SK-N-SH (cell line): ENCODE data around the gene ZNF816. TPM values are rescaled to one million over a fixed set of nuclear protein-coding genes. Genes with fewer than 3 reads are reported as not detected.

Source experiments
- CTCF ChIA-PET: fragments of 300-600, 350-600 bp; formaldehyde crosslinking; extraction: SDS; loops from one replicate; lab custom pipeline; 2021; lab: Yijun Ruan, JAX
- POLR2A ChIA-PET: fragments of 350-600 bp; sonication (Branson Sonifier 250); formaldehyde crosslinking; extraction: SDS; loops from one replicate; lab custom pipeline; 2020; ENCODE audit warnings: antibody characterized with exemption, inconsistent platforms; lab: Yijun Ruan, JAX
- DNase-seq: peaks from one replicate; pipeline ENCODE4 v3.0.0; 2012
- H2AFZ ChIP-seq: fragments of 200-600 bp; sonication (generic); 2 replicates; pipeline ENCODE4 v1.8.1; 2016; ENCODE audit warnings: antibody characterized with exemption, mild to moderate bottlenecking, low read depth
- H3F3A ChIP-seq: fragments of 200-600 bp; sonication (generic); replicated peaks from 2 replicates; pipeline ENCODE3; 2016; ENCODE audit warnings: antibody characterized with exemption, mild to moderate bottlenecking; ENCODE audit not compliant: insufficient read depth
- H3K27ac ChIP-seq, 2 experiments: fragments of 200-500 bp in 1 of 2; fragments of 200-600 bp in 1 of 2; sonication (Bioruptor generic) in 1 of 2; sonication (generic), shearing (Covaris generic) in 1 of 2; 2 replicates each; pipeline versions ENCODE4 v1.5.1 to v1.6.1; 2014 to 2016; ENCODE audit warnings: low read depth in 2 of 2, inconsistent platforms in 1 of 2, low read length in 1 of 2, mild to moderate bottlenecking in 1 of 2, mixed read lengths in 1 of 2
- H3K27me3 ChIP-seq: fragments of 200-600 bp; sonication (generic), shearing (Covaris generic); 2 replicates; pipeline ENCODE4 v1.6.1; 2016; ENCODE audit warnings: mixed run types; ENCODE audit not compliant: insufficient read depth
- H3K36me3 ChIP-seq, 2 experiments: fragments of 200-500 bp in 1 of 2; fragments of 200-600 bp in 1 of 2; sonication (Bioruptor generic) in 1 of 2; sonication (generic) in 1 of 2; replicated peaks in 1 of 2; 2 replicates each; pipeline versions ENCODE3 to v1.5.1; 2014 to 2016; ENCODE audit warnings: low read length in 1 of 2, mild to moderate bottlenecking in 1 of 2; ENCODE audit not compliant: insufficient read depth in 2 of 2, control insufficient read depth in 1 of 2
- H3K4me1 ChIP-seq, 2 experiments: fragments of 200-500 bp in 1 of 2; fragments of 200-600 bp in 1 of 2; sonication (Bioruptor generic) in 1 of 2; sonication (generic), shearing (Covaris generic) in 1 of 2; 2 replicates each; pipeline versions ENCODE4 v1.5.1 to v1.6.1; 2014 to 2016; ENCODE audit warnings: low read depth in 1 of 2, low read length in 1 of 2, mixed run types in 1 of 2; ENCODE audit not compliant: insufficient read depth in 2 of 2, control insufficient read depth in 1 of 2
- H3K4me2 ChIP-seq: fragments of 200-600 bp; sonication (generic), shearing (Covaris generic); 2 replicates; pipeline ENCODE4 v1.6.1; 2017; ENCODE audit warnings: mixed run types
- H3K4me3 ChIP-seq, 2 experiments: fragments of 200-500 bp in 1 of 2; fragments of 200-600 bp in 1 of 2; sonication (Bioruptor generic) in 1 of 2; sonication (generic), shearing (Covaris generic) in 1 of 2; 2 replicates each; pipeline versions ENCODE4 v1.5.1 to v1.8.1; 2014 to 2016; ENCODE audit warnings: low read depth in 2 of 2, inconsistent platforms in 1 of 2, low read length in 1 of 2, mild to moderate bottlenecking in 1 of 2, mixed read lengths in 1 of 2, moderate library complexity in 1 of 2
- H3K79me2 ChIP-seq: fragments of 200-600 bp; sonication (generic); 2 replicates; pipeline ENCODE4 v1.8.1; 2017; ENCODE audit warnings: mild to moderate bottlenecking; ENCODE audit not compliant: insufficient read depth
- H3K9ac ChIP-seq: fragments of 200-600 bp; sonication (generic); 2 replicates; pipeline ENCODE4 v1.6.1; 2017; ENCODE audit warnings: mixed run types
- H3K9me2 ChIP-seq: fragments of 200-600 bp; sonication (generic); 2 replicates; pipeline ENCODE4 v1.6.1; 2017; ENCODE audit warnings: mixed run types
- H3K9me3 ChIP-seq: fragments of 200-600 bp; sonication (generic); 2 replicates; pipeline ENCODE4 v1.6.1; 2017; ENCODE audit warnings: mixed run types, mild to moderate bottlenecking, moderate library complexity
- H4K20me1 ChIP-seq: fragments of 200-600 bp; sonication (generic); 2 replicates; pipeline ENCODE4 v1.6.1; 2017; ENCODE audit warnings: mild to moderate bottlenecking, mixed run types; ENCODE audit not compliant: insufficient read depth
- FOXJ3 ChIP-seq: sonication (generic); formaldehyde crosslinking; IDR thresholded peaks from 2 replicates; pipeline ENCODE4 v1.5.1; 2020; ENCODE audit warnings: mild to moderate bottlenecking, missing genetic modification reagents
- GABPA ChIP-seq: IDR thresholded peaks from 2 replicates; pipeline ENCODE4 v1.4.0; 2012; ENCODE audit warnings: low read depth, mild to moderate bottlenecking
- GATA2 ChIP-seq: sonication (generic); formaldehyde crosslinking; IDR thresholded peaks from 2 replicates; pipeline ENCODE4 v1.5.0; 2020; ENCODE audit warnings: mild to moderate bottlenecking, missing genetic modification reagents
- JUND ChIP-seq: IDR thresholded peaks from 2 replicates; pipeline ENCODE4 v1.4.0; 2012
- MXI1 ChIP-seq: IDR thresholded peaks from 2 replicates; pipeline ENCODE4 v1.6.1; 2012; ENCODE audit warnings: mild to moderate bottlenecking, low read depth, low read length, improper control_type of control experiment
- NFIC ChIP-seq: IDR thresholded peaks from 2 replicates; pipeline ENCODE4 v1.4.0; 2012; ENCODE audit warnings: borderline replicate concordance
- RAD21 ChIP-seq: IDR thresholded peaks from 2 replicates; pipeline ENCODE4 v1.6.1; 2012; ENCODE audit warnings: mild to moderate bottlenecking, low read length
- RXRA ChIP-seq: IDR thresholded peaks from 2 replicates; pipeline ENCODE4 v1.4.0; 2012; ENCODE audit warnings: low read depth, mild to moderate bottlenecking, borderline replicate concordance
- TEAD4 ChIP-seq: IDR thresholded peaks from 2 replicates; pipeline ENCODE4 v1.4.0; 2012; ENCODE audit warnings: mild to moderate bottlenecking, borderline replicate concordance; ENCODE audit not compliant: insufficient read depth
- YY1 ChIP-seq: IDR thresholded peaks from 2 replicates; pipeline ENCODE4 v1.4.0; 2012; ENCODE audit warnings: low read depth, mild to moderate bottlenecking
- WGBS: methylation state at CpG from one replicate; pipeline ENCODE4 v1.1.6; 2017; ENCODE audit warnings: low lambda C conversion rate; 5-methylcytosine and 5-hydroxymethylcytosine counted together
- polyA plus RNA-seq, 3 experiments: library from polyadenylated mRNA; depleted of rRNA; stranded (reverse); fragments of >200 nt; gene quantifications; 2 replicates each; pipeline ENCODE4 v1.2.3, GENCODE V29; 2012
- TF ChIP-seq, protein P1 (sequence below): fragments of 150-350 bp; IDR thresholded peaks from 2 replicates; pipeline ENCODE4 v1.6.1; 2016; ENCODE audit warnings: mild to moderate bottlenecking, low read depth, low read length
- TF ChIP-seq, protein P2 (sequence below): IDR thresholded peaks from 2 replicates; pipeline ENCODE4 v1.4.0; 2012; ENCODE audit warnings: low read depth, borderline replicate concordance
- TF ChIP-seq, protein P3 (sequence below): IDR thresholded peaks from 2 replicates; pipeline ENCODE4 v1.4.0; 2012; ENCODE audit warnings: low read depth, borderline replicate concordance
- TF ChIP-seq, protein P4 (sequence below): IDR thresholded peaks from 2 replicates; pipeline ENCODE4 v1.4.0; 2012; ENCODE audit warnings: low read depth

Gene ZNF816
- polyA plus RNA-seq, 1 of the 3 experiments (the other 2 are of a cell fraction): 1.8 TPM

DNA sequence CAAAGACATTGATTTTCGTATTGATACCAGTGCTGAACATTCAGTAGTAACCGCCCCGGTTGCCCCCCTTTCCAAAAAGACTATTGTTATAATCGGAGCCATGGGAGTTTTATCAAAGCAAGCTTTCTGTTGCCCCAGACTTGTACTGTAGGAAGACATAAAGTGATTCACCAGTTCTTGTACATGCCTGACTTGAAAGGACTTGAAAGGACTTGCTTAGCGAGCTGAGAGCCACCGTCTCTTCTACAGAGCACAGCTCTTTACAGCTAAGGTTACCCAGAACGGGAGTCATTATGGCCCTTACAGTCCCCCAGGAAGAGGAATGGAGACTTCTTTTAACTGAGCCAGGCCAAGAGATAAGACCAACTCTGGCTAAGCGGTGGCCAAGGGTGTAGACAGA, 5.1 kb downstream of the ZNF816 start:
- Histone ChIP-seq H2AFZ (no peak overlapping the region), H3K9ac (no peak overlapping the region), H3K4me3 (no peak overlapping the region; a peak in 1 of 4 replicates), H3K36me3 (peaks cover 22 to 34% of the 10 kb centered on the region in 2 experiments), H3F3A (no peaks in the 10 kb centered on the region), H3K4me1 (peaks cover 0 to 5% of the 10 kb centered on the region in 2 experiments; a peak in 2 of 4 replicates), H3K27ac (no peak overlapping the region), H3K27me3 (no peaks in the 10 kb centered on the region), H3K79me2 (peaks cover 37% of the 10 kb centered on the region), H4K20me1 (no peaks in the 10 kb centered on the region), H3K9me3 (0 out of 2 replicates have a peak, but pooled peaks cover 5% of the 10 kb centered on the region), H3K4me2 (no peak overlapping the region), H3K9me2 (no peaks in the 10 kb centered on the region)
- CTCF ChIA-PET: interaction anchor here (1.6 kb wide), 1 partner anchor 36 kb away, joined by 5 read pairs; no protein-coding TSS in a partner anchor
- DNase-seq: no peak
- TF ChIP-seq, protein P1, sequence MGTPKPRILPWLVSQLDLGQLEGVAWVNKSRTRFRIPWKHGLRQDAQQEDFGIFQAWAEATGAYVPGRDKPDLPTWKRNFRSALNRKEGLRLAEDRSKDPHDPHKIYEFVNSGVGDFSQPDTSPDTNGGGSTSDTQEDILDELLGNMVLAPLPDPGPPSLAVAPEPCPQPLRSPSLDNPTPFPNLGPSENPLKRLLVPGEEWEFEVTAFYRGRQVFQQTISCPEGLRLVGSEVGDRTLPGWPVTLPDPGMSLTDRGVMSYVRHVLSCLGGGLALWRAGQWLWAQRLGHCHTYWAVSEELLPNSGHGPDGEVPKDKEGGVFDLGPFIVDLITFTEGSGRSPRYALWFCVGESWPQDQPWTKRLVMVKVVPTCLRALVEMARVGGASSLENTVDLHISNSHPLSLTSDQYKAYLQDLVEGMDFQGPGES: no peak
- no peak for TF ChIP-seq TEAD4
- TF ChIP-seq, protein P2, sequence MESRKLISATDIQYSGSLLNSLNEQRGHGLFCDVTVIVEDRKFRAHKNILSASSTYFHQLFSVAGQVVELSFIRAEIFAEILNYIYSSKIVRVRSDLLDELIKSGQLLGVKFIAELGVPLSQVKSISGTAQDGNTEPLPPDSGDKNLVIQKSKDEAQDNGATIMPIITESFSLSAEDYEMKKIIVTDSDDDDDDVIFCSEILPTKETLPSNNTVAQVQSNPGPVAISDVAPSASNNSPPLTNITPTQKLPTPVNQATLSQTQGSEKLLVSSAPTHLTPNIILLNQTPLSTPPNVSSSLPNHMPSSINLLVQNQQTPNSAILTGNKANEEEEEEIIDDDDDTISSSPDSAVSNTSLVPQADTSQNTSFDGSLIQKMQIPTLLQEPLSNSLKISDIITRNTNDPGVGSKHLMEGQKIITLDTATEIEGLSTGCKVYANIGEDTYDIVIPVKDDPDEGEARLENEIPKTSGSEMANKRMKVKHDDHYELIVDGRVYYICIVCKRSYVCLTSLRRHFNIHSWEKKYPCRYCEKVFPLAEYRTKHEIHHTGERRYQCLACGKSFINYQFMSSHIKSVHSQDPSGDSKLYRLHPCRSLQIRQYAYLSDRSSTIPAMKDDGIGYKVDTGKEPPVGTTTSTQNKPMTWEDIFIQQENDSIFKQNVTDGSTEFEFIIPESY: no peak
- TF ChIP-seq RXRA: no peak
- TF ChIP-seq JUND: no peak
- TF ChIP-seq, protein P3, sequence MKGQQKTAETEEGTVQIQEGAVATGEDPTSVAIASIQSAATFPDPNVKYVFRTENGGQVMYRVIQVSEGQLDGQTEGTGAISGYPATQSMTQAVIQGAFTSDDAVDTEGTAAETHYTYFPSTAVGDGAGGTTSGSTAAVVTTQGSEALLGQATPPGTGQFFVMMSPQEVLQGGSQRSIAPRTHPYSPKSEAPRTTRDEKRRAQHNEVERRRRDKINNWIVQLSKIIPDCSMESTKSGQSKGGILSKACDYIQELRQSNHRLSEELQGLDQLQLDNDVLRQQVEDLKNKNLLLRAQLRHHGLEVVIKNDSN: no peak
- TF ChIP-seq RAD21: no peak
- TF ChIP-seq YY1: no peak
- no peak for TF ChIP-seq GATA2
- no peak for TF ChIP-seq NFIC
- TF ChIP-seq MXI1: no peak
- no peak for TF ChIP-seq GABPA
- TF ChIP-seq FOXJ3 (CRISPR knock-in tag): no peak
- 79% methylated on average over 6 of the region's 8 CpGs for WGBS
- POLR2A ChIA-PET: no interaction called here

DNA sequence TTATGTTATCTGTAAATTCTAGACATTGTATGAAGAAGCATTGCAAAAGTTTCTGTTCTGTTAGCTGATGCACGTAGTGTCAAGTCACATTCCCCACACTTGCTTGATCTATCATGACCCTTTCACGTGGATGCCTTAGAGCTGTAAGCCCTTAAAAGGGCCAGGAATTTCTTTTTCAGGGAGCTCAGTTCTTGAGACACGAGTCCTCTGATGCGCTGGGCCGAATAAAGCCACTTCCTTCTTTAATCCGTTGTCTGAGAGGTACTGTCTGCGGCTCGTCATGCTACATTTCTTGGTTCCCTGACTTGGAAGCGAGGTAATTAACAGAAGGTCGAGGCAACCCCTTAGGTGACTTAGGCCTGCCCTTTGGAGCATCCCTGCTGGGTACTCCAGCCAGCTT, 5.8 kb downstream of the ZNF816 start:
- Histone ChIP-seq H3K4me2 (no peak overlapping the region), H3K79me2 (peaks cover 36% of the 10 kb centered on the region), H4K20me1 (no peaks in the 10 kb centered on the region), H3K27ac (no peak overlapping the region), H3K4me1 (peaks cover 0 to 5% of the 10 kb centered on the region in 2 experiments; a peak in 2 of 4 replicates), H3K36me3 (peaks cover 28 to 41% of the 10 kb centered on the region in 2 experiments), H3K4me3 (no peak overlapping the region; a peak in 1 of 4 replicates), H3F3A (no peaks in the 10 kb centered on the region), H3K9me3 (0 out of 2 replicates have a peak, but pooled peaks cover 5% of the 10 kb centered on the region), H3K27me3 (no peaks in the 10 kb centered on the region), H3K9me2 (no peaks in the 10 kb centered on the region), H3K9ac (no peak overlapping the region), H2AFZ (no peak overlapping the region)
- ChIA-PET POLR2A (no interaction called here), CTCF (interaction anchor here (1.6 kb wide), 1 partner anchor 37 kb away, joined by 5 read pairs; no protein-coding TSS in a partner anchor)
- 78% methylated on average over 10 of the region's 10 CpGs for whole genome bisulfite sequencing
- TF ChIP-seq GATA2: no peak
- TF ChIP-seq, protein P4, sequence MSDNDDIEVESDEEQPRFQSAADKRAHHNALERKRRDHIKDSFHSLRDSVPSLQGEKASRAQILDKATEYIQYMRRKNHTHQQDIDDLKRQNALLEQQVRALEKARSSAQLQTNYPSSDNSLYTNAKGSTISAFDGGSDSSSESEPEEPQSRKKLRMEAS: no peak
- no peak for DNase-seq
